ENCODE results near the gene FLOT1.

GRCh38 chr6:30700340-30700739, 42.1 kb downstream of the FLOT1 start:
- TF ChIP-seq FOXM1 (IDR thresholded peaks at IDR 0.05; ENCODE audit: borderline replicate concordance) (no peak), ARNT (IDR thresholded peaks at IDR 0.05) (no peak), SUZ12 (IDR thresholded peaks at IDR 0.05) (no peak), FOXK2 (IDR thresholded peaks at IDR 0.05) (no peak)

Data from HEK293T (cell line).